Skin epidermis (tissue), 12 donors: ENCODE data around the gene CLPSL2.

Source experiments
- H3K27ac ChIP-seq, 21 experiments: fragments of 200-600 bp; sonication (generic) in 11 of 21; one replicate each; pipeline ENCODE4 v1.5.0; 2020; ENCODE audit warnings: mild to moderate bottlenecking in 3 of 21, inconsistent platforms in 2 of 21, moderate library complexity in 2 of 21
- H3K4me3 ChIP-seq, 7 experiments: fragments of 200-600 bp; sonication (generic) in 2 of 7; one replicate each; pipeline ENCODE4 v1.5.0; 2020; ENCODE audit warnings: inconsistent platforms in 2 of 7, mild to moderate bottlenecking in 2 of 7, moderate library complexity in 1 of 7

The CLPSL2 gene

DNA sequence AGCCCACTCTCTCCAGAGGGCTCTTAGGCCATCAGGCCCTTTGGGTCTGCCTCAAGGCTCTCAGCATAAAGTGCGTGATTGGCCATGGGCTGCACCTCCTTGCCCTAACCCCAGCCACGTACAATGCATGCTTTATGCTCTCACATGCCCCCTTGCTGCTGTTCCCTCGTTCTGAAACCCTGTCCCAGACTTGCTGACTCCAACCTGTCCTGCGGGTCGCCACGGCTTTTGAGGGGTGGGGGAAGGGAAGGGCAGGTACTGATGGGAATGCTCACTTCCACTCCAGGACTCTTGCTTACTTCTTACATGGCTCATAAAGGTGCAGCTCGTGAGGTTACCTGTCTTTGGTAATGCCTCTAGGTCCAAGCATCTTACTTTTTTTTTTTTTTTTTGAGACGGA lies 33.6 kb upstream of the CLPSL2 start:
- Histone ChIP-seq H3K4me3 (no peak overlapping the region), H3K27ac (no peak overlapping the region)

DNA sequence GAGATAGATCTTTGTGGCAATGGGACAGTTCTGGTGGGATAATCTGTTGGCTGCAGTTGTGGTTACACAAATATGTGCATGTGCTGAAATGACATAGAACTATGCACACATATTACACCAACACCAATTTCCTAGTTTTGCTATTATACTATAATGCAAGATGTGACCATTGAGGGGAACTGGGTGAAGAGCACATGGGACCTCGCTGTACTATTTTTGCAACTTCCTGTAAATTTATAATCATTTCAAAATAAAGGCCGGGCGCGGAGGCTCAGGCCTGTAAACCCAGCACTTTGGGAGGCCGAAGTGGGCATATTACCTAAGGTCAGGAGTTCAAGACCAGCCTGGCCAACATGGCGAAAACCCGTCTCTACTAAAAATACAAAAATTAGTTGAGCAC lies 30.9 kb upstream of the CLPSL2 start:
- Histone ChIP-seq H3K27ac (no peak overlapping the region), H3K4me3 (no peak overlapping the region)

DNA sequence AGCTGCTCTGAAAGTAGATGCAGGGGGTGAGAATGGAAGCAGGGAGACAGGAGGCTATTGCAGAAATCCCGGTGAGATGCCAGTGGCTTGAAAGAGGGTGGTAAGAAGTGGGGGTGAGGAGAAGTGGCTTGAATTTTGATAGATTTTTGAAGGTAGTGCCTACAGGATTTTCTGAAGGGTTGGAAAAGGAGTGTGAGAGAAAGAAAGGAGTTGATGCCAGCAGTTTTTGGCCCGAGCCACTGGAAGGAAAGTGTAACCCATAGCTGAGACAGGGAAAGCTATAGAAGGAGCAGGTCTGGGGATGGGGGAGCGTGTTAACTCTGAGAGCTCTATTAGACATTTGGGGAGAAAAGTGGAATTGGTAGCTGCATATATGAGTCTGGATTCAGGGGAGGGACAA lies 29.9 kb upstream of the CLPSL2 start:
- no peak overlapping the region for H3K27ac ChIP-seq
- no peak overlapping the region for H3K4me3 ChIP-seq

DNA sequence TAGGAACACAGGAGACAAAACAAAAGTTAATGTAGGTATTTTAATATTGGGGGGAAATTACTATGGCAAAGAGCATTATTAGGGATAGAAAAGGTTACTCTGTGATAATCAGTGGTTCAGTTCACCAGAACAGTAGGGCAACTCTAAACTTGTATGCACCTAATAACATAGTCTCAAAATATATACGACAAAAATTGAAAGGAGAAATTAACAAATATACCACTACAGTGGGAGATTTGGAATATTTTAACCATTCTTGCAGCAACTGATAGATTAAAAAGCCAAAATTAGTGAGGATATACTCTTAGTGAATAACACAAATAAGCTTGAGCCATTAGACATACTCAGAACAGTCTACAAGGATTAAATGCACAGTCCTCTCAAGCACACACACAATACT lies 28.5 kb upstream of the CLPSL2 start:
- no peak overlapping the region for H3K4me3 ChIP-seq
- H3K27ac ChIP-seq, result no peak overlapping the region

DNA sequence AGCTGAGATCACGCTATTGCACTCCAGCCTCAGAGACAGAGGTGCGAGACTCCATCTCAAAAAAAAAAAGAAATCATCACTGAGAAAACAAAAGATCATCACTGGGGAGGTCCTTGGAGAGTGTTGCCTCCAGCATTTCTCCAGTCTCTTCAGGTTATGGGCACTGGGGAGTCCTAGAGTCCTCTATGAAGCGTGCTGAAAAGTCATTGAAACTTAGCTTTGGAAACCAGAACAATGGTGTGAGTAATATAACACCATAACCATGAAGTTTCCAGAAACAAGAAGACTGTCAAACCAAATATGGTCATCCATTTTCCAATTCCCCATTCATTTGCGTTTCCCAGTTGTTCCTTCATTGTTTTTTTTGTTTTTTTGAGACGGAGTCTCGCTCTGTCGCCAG lies 25.8 kb upstream of the CLPSL2 start:
- no peak overlapping the region for H3K27ac ChIP-seq
- no peak overlapping the region for H3K4me3 ChIP-seq

DNA sequence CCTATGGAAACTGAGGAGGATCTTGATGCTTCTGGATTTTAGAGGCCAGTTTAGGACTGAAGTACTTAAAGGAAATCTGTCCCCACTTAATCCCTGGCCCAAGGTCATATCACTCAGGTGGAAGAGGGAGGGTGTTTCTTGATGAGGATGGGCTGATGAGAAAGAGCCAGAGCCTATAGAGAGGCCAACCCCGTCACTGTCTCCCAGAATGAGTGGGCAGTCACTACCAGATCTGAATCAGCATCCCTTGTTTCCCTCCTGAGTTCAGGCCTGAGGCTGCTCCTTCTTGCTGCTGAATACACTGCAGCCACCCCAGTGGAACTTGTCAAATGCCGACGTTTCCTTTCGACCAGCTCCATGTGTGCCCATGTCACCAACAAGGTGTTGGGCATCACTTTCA lies 24.8 kb upstream of the CLPSL2 start:
- no peak overlapping the region for H3K4me3 ChIP-seq
- H3K27ac ChIP-seq, result no peak overlapping the region

DNA sequence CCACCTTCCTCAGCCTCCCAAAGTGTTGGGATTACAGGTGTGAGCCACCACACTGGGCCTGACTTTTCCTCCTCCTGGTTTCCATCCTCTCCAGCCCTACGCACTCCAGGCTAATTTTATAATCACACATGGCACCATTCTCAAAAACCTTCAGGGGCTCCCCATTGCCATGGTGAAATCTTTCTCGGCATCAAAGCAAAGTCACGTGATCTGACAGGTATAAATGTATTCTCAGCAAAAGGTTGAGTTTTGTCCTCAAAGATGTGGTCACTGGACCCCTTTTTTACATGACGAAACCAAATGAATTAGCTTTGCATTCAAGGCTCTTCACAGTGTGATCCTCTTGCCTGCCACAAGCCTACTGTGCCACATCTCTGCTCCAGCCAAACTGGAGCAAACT lies 24.1 kb upstream of the CLPSL2 start:
- no peak overlapping the region for H3K27ac ChIP-seq
- no peak overlapping the region for H3K4me3 ChIP-seq

DNA sequence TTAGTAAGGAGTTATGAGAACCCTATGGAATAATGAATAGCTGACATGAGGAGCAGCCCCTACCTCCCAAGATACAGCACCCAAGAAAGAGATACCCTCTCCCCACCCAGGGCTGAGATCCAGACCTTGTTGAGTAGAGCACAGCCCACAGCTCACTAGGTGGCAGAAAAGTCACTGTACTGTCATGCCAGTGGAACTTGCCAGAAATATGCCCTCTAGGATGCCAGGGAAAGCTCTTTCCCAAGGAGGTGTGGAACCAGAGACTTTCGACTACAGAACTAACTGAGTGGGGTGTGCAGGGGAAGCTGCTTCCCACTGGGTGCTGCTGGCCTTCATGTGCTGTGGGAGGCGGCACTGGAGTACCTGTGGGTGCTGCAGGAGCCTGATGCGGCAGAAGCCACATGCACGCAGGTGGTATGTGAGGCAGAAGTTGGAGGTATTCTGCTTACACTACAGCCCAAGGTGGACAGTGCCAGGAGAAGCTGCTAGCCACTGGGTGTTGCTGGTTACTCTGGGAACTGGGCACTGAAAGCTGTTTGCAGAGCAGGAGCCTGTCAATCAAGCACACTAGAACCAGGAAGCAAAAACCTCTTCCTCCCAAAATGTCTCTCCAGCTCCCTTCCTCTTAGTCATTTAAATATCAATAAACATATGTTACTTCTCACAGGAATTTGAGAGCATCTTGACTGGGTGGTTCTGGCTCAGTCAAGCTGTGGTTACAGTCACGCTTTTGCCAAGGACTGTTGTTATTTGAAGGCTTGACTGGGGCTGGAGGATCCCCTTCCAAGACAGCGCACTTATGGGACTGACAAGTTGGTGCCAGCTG lies 21.7 kb upstream of the CLPSL2 start:
- Histone ChIP-seq H3K27ac (no peak overlapping the region), H3K4me3 (no peak overlapping the region)

DNA sequence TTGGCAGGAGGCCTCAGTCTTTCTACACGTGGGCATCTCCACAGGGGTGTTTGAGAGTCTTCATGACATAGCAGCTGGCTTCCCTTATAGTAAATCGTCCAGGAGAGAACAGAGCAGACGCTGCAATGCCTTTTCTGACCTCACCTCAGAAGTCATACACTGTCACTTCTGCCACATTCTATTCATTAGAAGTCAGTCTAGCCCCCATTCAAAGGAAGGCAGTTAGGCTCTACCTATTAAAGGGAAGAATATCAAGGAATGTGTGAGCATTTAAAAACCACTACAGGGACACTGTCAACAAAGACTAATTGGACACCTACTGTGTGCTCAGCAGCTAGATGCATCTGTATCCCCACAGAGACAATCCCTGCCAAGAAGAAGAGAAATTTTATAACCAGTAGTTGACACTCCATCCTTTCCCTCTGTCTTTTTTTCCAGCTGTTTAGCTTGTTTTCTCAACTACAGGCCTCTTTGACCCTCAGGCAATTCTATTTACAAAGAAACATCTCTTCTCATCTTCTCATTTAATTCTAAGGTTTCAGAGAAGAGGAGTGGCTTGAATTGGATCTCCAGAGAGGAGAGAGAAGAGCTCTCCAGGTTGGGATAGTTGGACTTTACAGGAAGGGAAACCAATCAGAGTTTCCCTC lies 21.0 kb upstream of the CLPSL2 start:
- no peak overlapping the region for H3K27ac ChIP-seq
- no peak overlapping the region for H3K4me3 ChIP-seq

DNA sequence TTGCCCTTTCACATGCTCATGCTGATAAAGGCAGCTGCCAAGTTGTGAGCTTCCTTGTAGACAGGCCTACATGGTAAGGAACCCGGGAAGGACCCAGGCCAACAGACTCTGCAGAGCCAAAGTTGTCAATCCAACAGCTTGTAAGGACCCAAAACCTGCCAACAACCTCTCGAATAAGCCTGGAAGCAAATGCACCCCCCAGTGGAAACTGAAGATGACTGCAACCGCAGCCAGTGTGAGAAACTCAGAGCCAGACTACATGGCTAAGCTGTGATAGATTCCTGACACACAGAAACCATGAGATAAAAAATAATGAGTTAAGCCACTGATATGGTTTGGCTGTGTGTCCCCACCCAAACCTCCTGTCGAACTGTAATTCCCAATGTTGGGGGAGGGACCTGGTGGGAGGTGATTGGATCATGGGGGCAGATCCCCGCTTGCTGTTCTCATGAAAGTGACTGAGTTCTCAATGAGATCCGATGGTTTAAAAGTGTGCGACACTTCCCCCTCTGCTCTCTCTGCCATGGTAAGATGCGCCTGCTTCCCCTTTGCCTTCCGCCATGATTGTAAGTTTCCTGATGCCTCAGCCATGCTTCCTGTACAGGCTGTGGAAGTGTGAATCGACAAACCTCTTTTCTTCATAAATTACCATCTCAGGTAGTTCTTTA lies 18.8 kb upstream of the CLPSL2 start:
- Histone ChIP-seq H3K4me3 (no peak overlapping the region), H3K27ac (no peak overlapping the region)

DNA sequence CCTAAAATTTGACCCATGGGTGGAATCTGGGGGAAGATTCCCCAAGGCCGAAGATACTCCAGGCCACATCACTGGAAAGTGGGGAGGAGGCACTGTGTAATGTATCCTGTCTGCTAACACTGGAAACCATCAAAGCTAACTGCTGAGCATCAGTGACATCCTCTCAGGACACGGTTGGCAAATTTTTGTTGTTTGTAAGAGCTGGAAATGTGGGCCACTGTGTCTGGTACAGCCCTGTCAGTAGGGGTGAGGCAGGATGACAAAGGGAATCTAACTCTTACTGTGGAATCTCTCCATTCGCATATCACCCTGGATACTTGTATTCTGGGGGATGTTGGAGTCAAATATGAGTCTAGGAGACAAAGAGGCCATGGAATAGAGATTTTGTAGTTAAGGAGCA lies 17.0 kb upstream of the CLPSL2 start:
- no peak overlapping the region for H3K27ac ChIP-seq

DNA sequence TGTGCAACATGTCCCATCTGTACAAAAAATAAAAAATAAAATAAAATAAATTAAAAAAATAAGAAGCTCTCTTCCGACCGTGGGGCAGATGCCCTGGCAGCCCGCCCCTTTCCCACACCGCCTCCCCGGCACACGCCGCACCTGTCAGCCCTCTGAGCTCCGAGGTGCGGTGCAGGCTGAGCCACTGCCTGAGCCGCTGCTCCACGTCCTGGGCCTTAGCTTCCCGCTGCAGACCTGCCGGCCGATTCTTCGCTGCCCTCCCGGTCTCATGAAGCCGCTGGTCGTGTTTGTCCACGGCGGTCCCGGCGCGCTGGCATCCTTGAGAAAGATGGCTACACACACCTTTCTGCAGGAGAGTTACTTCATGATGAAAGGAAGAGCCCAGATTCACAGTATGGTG lies 10.7 kb upstream of the CLPSL2 start:
- no peak overlapping the region for H3K27ac ChIP-seq
- H3K4me3 ChIP-seq, result no peak overlapping the region

More for the DNA sequence above, 17.0 kb upstream of the CLPSL2 start:
- no peak overlapping the region for H3K4me3 ChIP-seq

DNA sequence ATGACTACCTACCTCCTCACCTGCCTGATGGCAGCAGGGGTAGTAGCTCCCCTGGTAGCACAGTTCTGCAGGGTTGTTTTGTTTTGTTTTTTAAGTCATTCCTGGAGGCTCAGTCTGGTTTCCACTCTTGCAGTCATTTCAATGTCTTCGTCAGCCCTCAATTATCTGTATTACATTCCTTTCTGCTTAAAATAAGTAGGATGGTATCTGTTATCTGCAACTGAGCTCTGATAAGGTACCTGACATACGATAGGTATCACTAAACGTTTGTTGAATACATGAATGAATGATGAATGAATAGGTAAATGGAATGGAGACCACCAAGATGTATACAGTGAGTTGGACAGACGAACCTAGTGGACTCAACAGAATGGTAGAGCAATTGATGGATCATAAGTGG lies 7.2 kb upstream of the CLPSL2 start:
- Histone ChIP-seq H3K4me3 (no peak overlapping the region), H3K27ac (no peak overlapping the region)

DNA sequence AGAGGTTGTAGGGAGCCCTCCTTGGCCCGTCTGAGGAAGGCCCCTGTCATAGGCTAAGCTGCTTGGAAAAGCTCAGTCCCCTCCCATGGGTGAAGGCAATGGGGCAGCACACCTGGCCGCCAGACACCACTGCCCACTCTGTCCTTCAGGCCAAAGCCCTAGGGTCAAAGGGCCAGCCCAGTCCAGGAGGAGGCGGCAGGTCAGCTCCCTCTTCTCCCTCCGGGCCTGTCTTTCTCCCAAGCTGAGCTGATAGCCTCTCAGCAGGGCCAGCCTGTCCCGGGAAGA lies 5.1 kb upstream of the CLPSL2 start:
- Histone ChIP-seq H3K4me3 (no peak overlapping the region), H3K27ac (no peak overlapping the region)

DNA sequence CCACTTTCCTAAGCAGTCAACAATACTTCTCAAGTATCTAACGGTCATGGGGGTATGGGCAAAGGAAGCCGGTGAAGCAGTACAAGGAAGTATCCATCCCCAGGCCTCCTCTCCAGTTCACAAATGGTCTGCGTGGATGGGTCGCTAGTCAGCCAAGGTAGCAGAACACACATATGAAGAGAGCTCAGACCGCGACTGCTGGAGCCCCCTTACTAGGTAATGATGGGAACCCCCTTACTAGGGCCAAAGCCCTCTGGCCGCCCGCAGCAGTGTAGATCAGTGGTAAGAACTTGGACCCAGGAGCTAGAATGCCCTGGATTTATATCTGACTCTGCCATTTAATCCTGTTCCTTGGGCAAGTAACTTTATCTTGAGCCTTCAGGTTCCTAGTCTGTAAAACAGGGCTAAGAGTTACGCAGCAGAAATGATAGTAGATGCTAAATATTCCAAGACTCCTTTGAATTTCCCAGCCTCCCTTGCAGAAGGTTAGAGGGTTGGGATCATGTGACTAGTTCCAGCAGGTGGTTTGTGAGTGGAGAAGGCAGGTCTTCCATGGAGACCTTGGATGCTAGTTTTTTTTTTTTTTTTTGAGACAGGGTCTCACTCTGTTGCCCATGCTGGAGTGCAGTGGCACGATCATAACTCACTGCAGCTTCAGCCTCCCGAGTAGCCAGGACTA lies 2.1 kb upstream of the CLPSL2 start:
- Histone ChIP-seq H3K4me3 (no peak overlapping the region), H3K27ac (no peak overlapping the region)

DNA sequence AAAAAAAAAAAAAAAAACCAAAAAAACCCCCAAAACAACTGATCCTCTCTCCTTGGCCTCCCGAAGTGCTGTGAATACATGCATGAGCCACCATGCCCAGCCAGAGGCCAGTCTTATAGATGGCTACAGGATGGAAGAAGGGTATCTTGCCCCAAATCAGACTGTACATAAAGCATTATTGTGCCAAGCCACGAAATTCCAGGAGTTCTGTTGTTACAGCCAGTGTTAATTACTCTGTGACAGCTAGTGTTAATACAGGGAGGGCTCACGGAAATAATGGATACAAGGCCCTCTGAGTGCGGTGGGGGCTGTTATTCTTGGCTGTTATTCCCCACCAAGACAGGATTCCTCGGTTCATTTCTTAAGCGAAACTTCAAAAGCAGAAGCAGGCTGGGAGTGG lies 1.4 kb upstream of the CLPSL2 start:
- Histone ChIP-seq H3K4me3 (no peak overlapping the region), H3K27ac (no peak overlapping the region)

DNA sequence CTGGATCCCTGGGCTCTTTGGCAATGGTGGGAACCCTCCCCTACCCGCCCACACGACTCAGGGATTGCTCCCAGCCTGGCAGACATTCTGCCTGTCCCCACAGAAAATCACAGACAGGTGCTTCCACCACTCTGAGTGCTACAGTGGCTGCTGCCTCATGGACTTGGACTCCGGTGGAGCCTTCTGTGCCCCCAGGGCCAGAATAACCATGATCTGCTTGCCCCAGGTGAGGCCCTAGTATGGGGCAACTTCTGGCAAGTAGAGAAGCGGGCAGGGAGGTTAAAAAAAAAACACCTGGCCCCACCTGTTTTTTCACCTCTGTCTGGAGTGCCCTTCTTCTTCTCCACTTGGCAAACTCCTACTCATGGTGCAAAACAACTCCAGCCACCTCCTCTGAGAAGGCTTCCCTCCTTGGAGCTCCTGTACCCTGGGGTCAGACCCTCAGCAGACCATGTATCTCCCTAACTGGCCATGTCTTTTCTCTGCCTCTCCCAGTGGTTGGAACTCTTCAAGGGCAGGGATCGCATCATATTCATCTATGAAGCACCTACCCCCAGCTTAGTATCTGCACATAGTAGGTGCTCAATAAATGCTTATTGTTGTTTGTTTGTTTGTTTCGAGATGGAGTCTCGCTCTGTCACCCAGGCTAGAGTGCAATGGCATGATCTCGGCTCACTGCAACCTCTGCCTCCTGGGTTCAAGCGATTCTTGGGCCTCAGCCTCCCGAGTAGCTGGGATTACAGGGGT lies 1.1 kb downstream of the CLPSL2 start:
- no peak overlapping the region for H3K4me3 ChIP-seq
- H3K27ac ChIP-seq, result no peak overlapping the region

DNA sequence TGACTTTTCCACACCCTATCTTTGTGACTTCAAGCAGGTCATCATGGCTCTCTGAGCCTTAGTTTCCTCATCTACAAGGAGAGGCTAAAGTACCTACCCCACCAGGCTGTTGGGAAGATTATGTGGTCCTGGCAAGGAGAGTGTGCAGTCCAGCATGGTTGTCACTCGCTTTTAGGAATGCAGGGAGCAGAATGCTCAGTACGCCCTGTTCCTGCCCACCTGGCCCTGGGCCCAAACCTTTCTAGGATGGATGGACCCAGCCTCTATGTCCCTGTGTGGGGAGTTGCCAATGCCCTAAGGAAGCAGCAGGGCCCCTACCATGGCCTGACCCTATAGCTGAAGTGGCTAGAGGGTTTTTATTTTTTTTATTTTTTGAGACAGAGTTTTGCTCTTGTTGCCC lies 2.0 kb downstream of the CLPSL2 start:
- Histone ChIP-seq H3K27ac (no peak overlapping the region), H3K4me3 (no peak overlapping the region)

DNA sequence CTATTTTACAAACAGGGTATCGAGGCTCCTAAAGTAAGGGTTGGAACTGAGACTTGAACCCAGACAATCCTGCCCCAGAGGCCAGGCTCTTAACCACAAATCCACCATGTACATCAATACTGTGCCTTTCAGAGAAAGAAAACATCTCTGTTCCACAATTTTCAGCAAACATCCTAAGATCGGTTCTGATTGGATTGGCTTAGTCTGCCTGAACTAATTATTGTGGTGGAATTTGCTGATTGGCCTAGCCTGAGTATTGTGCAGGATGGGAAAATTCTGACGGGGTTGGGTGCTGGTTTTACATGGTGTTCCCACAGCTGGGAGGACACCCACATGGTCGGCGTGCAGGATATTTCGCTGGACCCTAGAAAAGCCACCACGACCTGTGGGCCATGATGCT lies 4.3 kb downstream of the CLPSL2 start, which contains the start of gene CLPSL1:
TSS of gene CLPSL1 (plus strand) at position 301 of the 400 bp plus-strand sequence. CDS start at position 393, 92 bp downstream.
- H3K4me3 ChIP-seq, result no peak within 1 kb of the TSS
- no peak within 1 kb of the TSS for H3K27ac ChIP-seq

DNA sequence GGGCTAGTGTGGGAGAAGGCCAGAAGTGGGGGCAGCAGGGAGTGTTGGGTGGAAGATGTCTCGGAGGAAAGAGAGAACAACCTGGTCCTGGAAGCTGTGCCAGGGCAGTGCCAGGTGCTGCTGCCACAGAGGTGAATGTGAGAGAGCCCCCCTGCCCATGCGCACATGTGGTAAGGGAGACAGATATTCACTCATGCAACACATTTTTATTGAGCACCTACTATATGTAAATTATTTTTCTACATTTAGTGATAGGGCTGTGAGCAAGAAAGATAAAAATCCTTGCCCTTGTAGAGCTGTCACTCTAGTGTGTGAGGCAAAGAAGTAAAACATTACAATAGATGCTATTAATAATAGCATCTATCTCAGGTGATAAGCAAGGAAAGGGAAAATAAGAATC lies 4.9 kb downstream of the CLPSL2 start:
- H3K27ac ChIP-seq, result no peak overlapping the region
- H3K4me3 ChIP-seq, result no peak overlapping the region
